ENCODE results near the gene FANCC. TPM values are rescaled to one million over a fixed set of nuclear protein-coding genes. Genes with fewer than 3 reads are reported as not detected.

FANCC gene
- total RNA-seq, 1 donor: 5.4 TPM

GRCh38 chr9:95286151-95286550, 31.4 kb downstream of the FANCC start:
- Histone ChIP-seq H3K4me2 (ENCODE audit: insufficient read depth, low read length) (no peak overlapping the region), H3K4me1 (ENCODE audit: insufficient read depth, low read length) (peaks cover 8% of the 10 kb centered on the region), H4K20me1 (ENCODE audit: insufficient read depth, low read length) (no peaks in the 10 kb centered on the region), H3K27ac (ENCODE audit: low read depth, low read length) (no peak overlapping the region), H3K4me3 (ENCODE audit: insufficient read depth, low read length) (no peak overlapping the region), H3K9me3 (ENCODE audit: low read depth, low read length) (no peaks in the 10 kb centered on the region), H3K36me3 (ENCODE audit: insufficient read depth, low read length) (no peaks in the 10 kb centered on the region), H3K27me3 (ENCODE audit: insufficient read depth, low read length) (no peaks in the 10 kb centered on the region), H3K79me2 (ENCODE audit: insufficient read depth, low read length) (peaks cover 5% of the 10 kb centered on the region), H2AFZ (ENCODE audit: low read length) (no peak overlapping the region)
- DNase-seq (ENCODE audit: insufficient read length, low spot score, missing footprints): peak; percentile 86
- TF ChIP-seq CTCF (IDR thresholded peaks at IDR 0.05; ENCODE audit: extremely low read depth, low read depth, low read length): no peak

GRCh38 chr9:95285307-95285706, 32.2 kb downstream of the FANCC start:
- Histone ChIP-seq H3K36me3 (ENCODE audit: insufficient read depth, low read length) (no peaks in the 10 kb centered on the region), H3K4me1 (ENCODE audit: insufficient read depth, low read length) (peaks cover 8% of the 10 kb centered on the region), H3K9me3 (ENCODE audit: low read depth, low read length) (no peaks in the 10 kb centered on the region), H3K27ac (ENCODE audit: low read depth, low read length) (no peak overlapping the region), H3K79me2 (ENCODE audit: insufficient read depth, low read length) (peaks cover under 1% of the 10 kb centered on the region), H3K27me3 (ENCODE audit: insufficient read depth, low read length) (no peaks in the 10 kb centered on the region), H3K4me2 (ENCODE audit: insufficient read depth, low read length) (no peak overlapping the region), H3K4me3 (ENCODE audit: insufficient read depth, low read length) (no peak overlapping the region), H4K20me1 (ENCODE audit: insufficient read depth, low read length) (no peaks in the 10 kb centered on the region), H2AFZ (ENCODE audit: low read length) (no peak overlapping the region)
- no peak for TF ChIP-seq CTCF (IDR thresholded peaks at IDR 0.05; ENCODE audit: extremely low read depth, low read depth, low read length)
- no peak for DNase-seq (ENCODE audit: insufficient read length, low spot score, missing footprints)

- peak; percentile 87 for DNase-seq (ENCODE audit: insufficient read length, low spot score, missing footprints)
- Histone ChIP-seq H3K4me3 (ENCODE audit: insufficient read depth, low read length) (peak overlapping the region; percentile 46), H2AFZ (ENCODE audit: low read length) (peak overlapping the region; percentile 76), H3K27ac (ENCODE audit: low read depth, low read length) (no peak overlapping the region), H3K36me3 (ENCODE audit: insufficient read depth, low read length) (no peaks in the 10 kb centered on the region), H3K27me3 (ENCODE audit: insufficient read depth, low read length) (no peaks in the 10 kb centered on the region), H3K9me3 (ENCODE audit: low read depth, low read length) (no peaks in the 10 kb centered on the region), H3K4me2 (ENCODE audit: insufficient read depth, low read length) (peak overlapping the region; percentile 49), H4K20me1 (ENCODE audit: insufficient read depth, low read length) (no peaks in the 10 kb centered on the region), H3K79me2 (ENCODE audit: insufficient read depth, low read length) (no peaks in the 10 kb centered on the region), H3K4me1 (ENCODE audit: insufficient read depth, low read length) (peaks cover 8% of the 10 kb centered on the region)
- TF ChIP-seq CTCF (IDR thresholded peaks at IDR 0.05; ENCODE audit: extremely low read depth, low read depth, low read length): no peak
These were observed 33.1 kb downstream of the FANCC start for GRCh38 chr9:95284162-95285080.

GRCh38 chr9:95283673-95284072, 33.8 kb downstream of the FANCC start:
- TF ChIP-seq CTCF (IDR thresholded peaks at IDR 0.05; ENCODE audit: extremely low read depth, low read depth, low read length): no peak
- Histone ChIP-seq H4K20me1 (ENCODE audit: insufficient read depth, low read length) (no peaks in the 10 kb centered on the region), H3K4me1 (ENCODE audit: insufficient read depth, low read length) (peaks cover 8% of the 10 kb centered on the region), H3K9me3 (ENCODE audit: low read depth, low read length) (no peaks in the 10 kb centered on the region), H2AFZ (ENCODE audit: low read length) (peak overlapping the region; percentile 76), H3K4me2 (ENCODE audit: insufficient read depth, low read length) (peak overlapping the region; percentile 49), H3K4me3 (ENCODE audit: insufficient read depth, low read length) (peak overlapping the region; percentile 46), H3K27ac (ENCODE audit: low read depth, low read length) (no peak overlapping the region), H3K36me3 (ENCODE audit: insufficient read depth, low read length) (no peaks in the 10 kb centered on the region), H3K79me2 (ENCODE audit: insufficient read depth, low read length) (no peaks in the 10 kb centered on the region), H3K27me3 (ENCODE audit: insufficient read depth, low read length) (no peaks in the 10 kb centered on the region)
- DNase-seq (ENCODE audit: insufficient read length, low spot score, missing footprints): no peak

Data from osteoblast (primary cell).